ENCODE measurements around the gene CYBA.
"Not testable (repeated sequence)": the region's sequence is repeated elsewhere in the genome, so short reads cannot be mapped to it uniquely, and the experiment has no call there.

CYBA gene

DNA sequence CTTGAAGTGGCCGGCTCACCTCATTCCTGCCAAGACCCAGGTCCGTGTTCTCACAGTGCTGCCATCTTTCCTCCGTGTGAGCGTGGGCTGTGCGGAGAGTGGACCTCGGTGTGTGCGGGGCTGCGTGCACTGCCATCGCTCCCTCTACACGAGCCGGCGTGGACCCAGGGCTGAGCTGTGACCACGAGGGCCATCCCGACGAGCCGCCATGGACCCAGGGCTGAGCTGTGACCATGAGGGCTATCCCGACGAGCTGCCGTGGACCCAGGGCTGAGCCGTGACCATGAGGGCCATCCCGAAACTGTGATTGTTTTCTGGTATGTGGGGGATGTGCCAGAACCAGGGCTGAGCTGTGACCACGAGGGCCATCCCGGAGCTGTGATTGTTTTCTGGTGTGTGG, 21.0 kb upstream of the CYBA start:
- no peak overlapping the region for H3K4me3 ChIP-seq (replicated peaks; ENCODE audit: insufficient read depth, low read length)
- TF ChIP-seq GABPA (IDR thresholded peaks at IDR 0.05; ENCODE audit: low read depth): no peak
- TF ChIP-seq, protein P1, sequence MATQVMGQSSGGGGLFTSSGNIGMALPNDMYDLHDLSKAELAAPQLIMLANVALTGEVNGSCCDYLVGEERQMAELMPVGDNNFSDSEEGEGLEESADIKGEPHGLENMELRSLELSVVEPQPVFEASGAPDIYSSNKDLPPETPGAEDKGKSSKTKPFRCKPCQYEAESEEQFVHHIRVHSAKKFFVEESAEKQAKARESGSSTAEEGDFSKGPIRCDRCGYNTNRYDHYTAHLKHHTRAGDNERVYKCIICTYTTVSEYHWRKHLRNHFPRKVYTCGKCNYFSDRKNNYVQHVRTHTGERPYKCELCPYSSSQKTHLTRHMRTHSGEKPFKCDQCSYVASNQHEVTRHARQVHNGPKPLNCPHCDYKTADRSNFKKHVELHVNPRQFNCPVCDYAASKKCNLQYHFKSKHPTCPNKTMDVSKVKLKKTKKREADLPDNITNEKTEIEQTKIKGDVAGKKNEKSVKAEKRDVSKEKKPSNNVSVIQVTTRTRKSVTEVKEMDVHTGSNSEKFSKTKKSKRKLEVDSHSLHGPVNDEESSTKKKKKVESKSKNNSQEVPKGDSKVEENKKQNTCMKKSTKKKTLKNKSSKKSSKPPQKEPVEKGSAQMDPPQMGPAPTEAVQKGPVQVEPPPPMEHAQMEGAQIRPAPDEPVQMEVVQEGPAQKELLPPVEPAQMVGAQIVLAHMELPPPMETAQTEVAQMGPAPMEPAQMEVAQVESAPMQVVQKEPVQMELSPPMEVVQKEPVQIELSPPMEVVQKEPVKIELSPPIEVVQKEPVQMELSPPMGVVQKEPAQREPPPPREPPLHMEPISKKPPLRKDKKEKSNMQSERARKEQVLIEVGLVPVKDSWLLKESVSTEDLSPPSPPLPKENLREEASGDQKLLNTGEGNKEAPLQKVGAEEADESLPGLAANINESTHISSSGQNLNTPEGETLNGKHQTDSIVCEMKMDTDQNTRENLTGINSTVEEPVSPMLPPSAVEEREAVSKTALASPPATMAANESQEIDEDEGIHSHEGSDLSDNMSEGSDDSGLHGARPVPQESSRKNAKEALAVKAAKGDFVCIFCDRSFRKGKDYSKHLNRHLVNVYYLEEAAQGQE (IDR thresholded peaks at IDR 0.05; ENCODE audit: insufficient replicate concordance, low read depth): no peak
- TF ChIP-seq POLR2AphosphoS5 (IDR thresholded peaks at IDR 0.05; ENCODE audit: low read depth): no peak
- TF ChIP-seq, protein P2, sequence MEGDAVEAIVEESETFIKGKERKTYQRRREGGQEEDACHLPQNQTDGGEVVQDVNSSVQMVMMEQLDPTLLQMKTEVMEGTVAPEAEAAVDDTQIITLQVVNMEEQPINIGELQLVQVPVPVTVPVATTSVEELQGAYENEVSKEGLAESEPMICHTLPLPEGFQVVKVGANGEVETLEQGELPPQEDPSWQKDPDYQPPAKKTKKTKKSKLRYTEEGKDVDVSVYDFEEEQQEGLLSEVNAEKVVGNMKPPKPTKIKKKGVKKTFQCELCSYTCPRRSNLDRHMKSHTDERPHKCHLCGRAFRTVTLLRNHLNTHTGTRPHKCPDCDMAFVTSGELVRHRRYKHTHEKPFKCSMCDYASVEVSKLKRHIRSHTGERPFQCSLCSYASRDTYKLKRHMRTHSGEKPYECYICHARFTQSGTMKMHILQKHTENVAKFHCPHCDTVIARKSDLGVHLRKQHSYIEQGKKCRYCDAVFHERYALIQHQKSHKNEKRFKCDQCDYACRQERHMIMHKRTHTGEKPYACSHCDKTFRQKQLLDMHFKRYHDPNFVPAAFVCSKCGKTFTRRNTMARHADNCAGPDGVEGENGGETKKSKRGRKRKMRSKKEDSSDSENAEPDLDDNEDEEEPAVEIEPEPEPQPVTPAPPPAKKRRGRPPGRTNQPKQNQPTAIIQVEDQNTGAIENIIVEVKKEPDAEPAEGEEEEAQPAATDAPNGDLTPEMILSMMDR (IDR thresholded peaks at IDR 0.05; ENCODE audit: insufficient read depth, low read length): no peak
- TF ChIP-seq SPI1 (IDR thresholded peaks at IDR 0.05; ENCODE audit: borderline replicate concordance, low read depth): no peak
- DNase-seq (ENCODE audit: low read depth in 1 of 2, low spot score in 1 of 2): no peak
- H3K27ac ChIP-seq (replicated peaks): no peak overlapping the region
- H3K27me3 ChIP-seq (ENCODE audit: insufficient read depth, poor library complexity, severe bottlenecking): no peaks in the 10 kb centered on the region

DNA sequence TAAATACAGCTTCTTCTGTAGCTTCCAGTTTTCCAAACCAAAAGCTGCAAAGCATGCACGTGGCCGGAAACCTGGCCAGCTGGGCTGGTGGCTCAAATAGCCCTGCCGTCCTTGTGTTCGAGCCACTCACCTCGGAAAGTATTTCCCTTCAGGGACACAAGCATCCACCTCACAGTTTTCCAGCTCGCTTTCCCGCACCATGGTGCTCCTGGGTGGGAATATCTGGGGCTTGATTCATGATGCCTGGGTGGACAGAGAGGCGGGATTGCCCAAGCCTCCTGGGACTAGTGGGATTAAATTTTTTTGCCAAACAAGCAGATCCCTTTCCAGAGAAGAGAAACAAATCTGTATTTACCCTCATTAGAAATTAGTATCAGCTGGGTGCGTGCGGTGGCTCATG, 19.1 kb upstream of the CYBA start:
- Histone ChIP-seq H3K4me3 (replicated peaks; ENCODE audit: insufficient read depth, low read length) (no peak overlapping the region), H3K27ac (replicated peaks) (no peak overlapping the region), H3K27me3 (ENCODE audit: insufficient read depth, poor library complexity, severe bottlenecking) (no peaks in the 10 kb centered on the region)
- no peak for DNase-seq (ENCODE audit: low read depth in 1 of 2, low spot score in 1 of 2)
- TF ChIP-seq, protein P2 (IDR thresholded peaks at IDR 0.05; ENCODE audit: insufficient read depth, low read length): no peak
- TF ChIP-seq, protein P1 (IDR thresholded peaks at IDR 0.05; ENCODE audit: insufficient replicate concordance, low read depth): no peak
- TF ChIP-seq GABPA (IDR thresholded peaks at IDR 0.05; ENCODE audit: low read depth): no peak
- TF ChIP-seq SPI1 (IDR thresholded peaks at IDR 0.05; ENCODE audit: borderline replicate concordance, low read depth): no peak
- no peak for TF ChIP-seq POLR2AphosphoS5 (IDR thresholded peaks at IDR 0.05; ENCODE audit: low read depth)

- not testable (repeated sequence) for H3K27me3 ChIP-seq (ENCODE audit: insufficient read depth, poor library complexity, severe bottlenecking); H3K4me3 ChIP-seq (replicated peaks; ENCODE audit: insufficient read depth, low read length); DNase-seq (ENCODE audit: low read depth in 1 of 2, low spot score in 1 of 2); H3K27ac ChIP-seq (replicated peaks)
Observed at GRCh38 chr16:88669493-88669892, 18.6 kb upstream of the CYBA start.

DNA sequence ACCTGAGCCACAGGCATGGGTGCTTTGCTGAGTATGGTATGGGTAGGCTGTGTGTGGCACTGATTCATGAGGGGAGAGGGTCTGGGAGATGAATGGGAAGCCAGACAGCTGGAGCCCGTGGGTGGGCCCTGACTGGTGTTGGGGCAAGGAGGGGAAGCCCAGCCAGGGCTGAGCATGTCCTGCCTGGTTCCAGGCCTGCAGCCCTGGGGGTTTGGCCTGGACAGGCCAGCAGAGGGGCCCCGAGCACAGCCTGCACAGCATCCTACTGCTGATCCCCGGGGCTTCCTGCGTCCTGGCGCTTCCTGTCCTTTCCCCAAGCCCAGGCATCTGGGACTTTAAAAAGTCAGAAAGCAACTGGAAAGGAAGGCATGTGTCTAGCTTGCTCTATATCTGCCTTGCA, 16.6 kb upstream of the CYBA start:
- no peaks in the 10 kb centered on the region for H3K27me3 ChIP-seq (ENCODE audit: insufficient read depth, poor library complexity, severe bottlenecking)
- no peak overlapping the region for H3K27ac ChIP-seq (replicated peaks)
- no peak overlapping the region for H3K4me3 ChIP-seq (replicated peaks; ENCODE audit: insufficient read depth, low read length)
- no peak for TF ChIP-seq SPI1 (IDR thresholded peaks at IDR 0.05; ENCODE audit: borderline replicate concordance, low read depth)
- TF ChIP-seq, protein P1 (IDR thresholded peaks at IDR 0.05; ENCODE audit: insufficient replicate concordance, low read depth): no peak
- no peak for TF ChIP-seq POLR2AphosphoS5 (IDR thresholded peaks at IDR 0.05; ENCODE audit: low read depth)
- TF ChIP-seq GABPA (IDR thresholded peaks at IDR 0.05; ENCODE audit: low read depth): no peak
- TF ChIP-seq, protein P2 (IDR thresholded peaks at IDR 0.05; ENCODE audit: insufficient read depth, low read length): no peak
- DNase-seq (ENCODE audit: low read depth in 1 of 2, low spot score in 1 of 2): no peak

Data from HL-60 (cell line).